ACC112 (cell line): ENCODE measurements around the gene BRAF.
"Not testable (repeated sequence)": the region's sequence is repeated elsewhere in the genome, so short reads cannot be mapped to it uniquely, and the experiment has no call there.

ENCODE experiments used
- H2AFZ ChIP-seq: fragments of 200-600 bp; sonication (generic); one replicate; pipeline ENCODE4 v1.6.0; 2017; ENCODE audit warnings: antibody characterized with exemption, low read length; ENCODE audit not compliant: unreplicated experiment
- H3K27ac ChIP-seq: fragments of 200-600 bp; sonication (generic); 2 replicates; pipeline ENCODE4 v1.5.1; 2014; ENCODE audit warnings: low read depth, mild to moderate bottlenecking, antibody characterized with exemption, low read length, moderate library complexity
- H3K27me3 ChIP-seq: fragments of 200-600 bp; sonication (generic); 2 replicates; pipeline ENCODE4 v1.6.1; 2014; ENCODE audit warnings: mild to moderate bottlenecking, antibody characterized with exemption, low read length, moderate library complexity, mixed read lengths; ENCODE audit not compliant: insufficient read depth
- H3K36me3 ChIP-seq: fragments of 200-600 bp; sonication (generic); 2 replicates; pipeline ENCODE4 v1.6.1; 2016; ENCODE audit warnings: mild to moderate bottlenecking, antibody characterized with exemption, low read length, moderate library complexity, mixed read lengths; ENCODE audit not compliant: insufficient read depth
- H3K4me1 ChIP-seq: fragments of 200-600 bp; sonication (generic); one replicate; pipeline ENCODE4 v1.6.1; 2016; ENCODE audit warnings: low read length, mixed read lengths; ENCODE audit not compliant: insufficient read depth, unreplicated experiment, control insufficient read depth
- H3K4me3 ChIP-seq: fragments of 200-600 bp; sonication (generic); 2 replicates; pipeline ENCODE4 v1.5.1; 2014; ENCODE audit warnings: mild to moderate bottlenecking, low read depth, low read length
- H3K79me2 ChIP-seq: fragments of 200-600 bp; sonication (generic); one replicate; pipeline ENCODE4 v1.6.0; 2016; ENCODE audit warnings: low read length; ENCODE audit not compliant: control insufficient read depth, unreplicated experiment, insufficient read depth

BRAF gene

GRCh38 chr7:140924821-140925421 lies at the start of gene BRAF:
Gene BRAF, minus strand, starts transcription at chr7:140924929. Its CDS starts 226 bp downstream, at chr7:140924703.
- H3K4me1 ChIP-seq: peaks cover 12% of the 10 kb centered on the region
- no peaks in the 10 kb centered on the region for H3K27me3 ChIP-seq
- no peaks in the 10 kb centered on the region for H3K36me3 ChIP-seq
- H2AFZ ChIP-seq: peak within 1 kb of the TSS; percentile 73
- peak within 1 kb of the TSS; percentile 86 for H3K4me3 ChIP-seq
- H3K27ac ChIP-seq: peak within 1 kb of the TSS; percentile 90
- H3K79me2 ChIP-seq: peaks cover 45% of the 10 kb centered on the region

GRCh38 chr7:140972876-140973829 lies 48.4 kb upstream of the BRAF start:
- no peaks in the 10 kb centered on the region for H3K4me1 ChIP-seq
- no peak overlapping the region for H3K4me3 ChIP-seq
- H3K79me2 ChIP-seq: no peaks in the 10 kb centered on the region
- H3K27ac ChIP-seq: no peak overlapping the region
- no peaks in the 10 kb centered on the region for H3K27me3 ChIP-seq
- no peaks in the 10 kb centered on the region for H3K36me3 ChIP-seq
- H2AFZ ChIP-seq: no peak overlapping the region

- Histone ChIP-seq H2AFZ (no peak overlapping the region), H3K4me3 (no peak overlapping the region), H3K27me3 (no peaks in the 10 kb centered on the region), H3K4me1 (no peaks in the 10 kb centered on the region), H3K79me2 (no peaks in the 10 kb centered on the region), H3K36me3 (no peaks in the 10 kb centered on the region), H3K27ac (no peak overlapping the region)
These were observed 47.6 kb upstream of the BRAF start for GRCh38 chr7:140972344-140972743.

GRCh38 chr7:140967438-140967837 lies 42.7 kb upstream of the BRAF start:
- no peak overlapping the region for H3K4me3 ChIP-seq
- no peaks in the 10 kb centered on the region for H3K79me2 ChIP-seq
- no peak overlapping the region for H2AFZ ChIP-seq
- no peak overlapping the region for H3K27ac ChIP-seq
- H3K36me3 ChIP-seq: no peaks in the 10 kb centered on the region
- H3K27me3 ChIP-seq: peaks cover 4% of the 10 kb centered on the region; the same call in 1 of the 2 replicates
- H3K4me1 ChIP-seq: no peaks in the 10 kb centered on the region

GRCh38 chr7:140966561-140967233 lies 42.0 kb upstream of the BRAF start:
- Histone ChIP-seq H2AFZ (no peak overlapping the region), H3K27me3 (peaks cover 4% of the 10 kb centered on the region; the same call in 1 of the 2 replicates), H3K27ac (no peak overlapping the region), H3K36me3 (no peaks in the 10 kb centered on the region), H3K4me1 (no peaks in the 10 kb centered on the region), H3K4me3 (no peak overlapping the region), H3K79me2 (no peaks in the 10 kb centered on the region)

GRCh38 chr7:140961117-140961516 lies 36.4 kb upstream of the BRAF start:
- Histone ChIP-seq H3K36me3 (no peaks in the 10 kb centered on the region), H3K4me1 (no peaks in the 10 kb centered on the region), H3K27ac (no peak overlapping the region), H2AFZ (no peak overlapping the region), H3K27me3 (0 out of 2 replicates have a peak, but pooled peaks cover 3% of the 10 kb centered on the region), H3K4me3 (no peak overlapping the region), H3K79me2 (no peaks in the 10 kb centered on the region)

- H3K4me1 ChIP-seq, H3K27me3 ChIP-seq, H2AFZ ChIP-seq, H3K79me2 ChIP-seq, H3K4me3 ChIP-seq, H3K36me3 ChIP-seq, H3K27ac ChIP-seq: not testable (repeated sequence)
These were observed 32.3 kb upstream of the BRAF start for GRCh38 chr7:140956997-140957396.

GRCh38 chr7:140945940-140946339 lies 21.2 kb upstream of the BRAF start:
- Histone ChIP-seq H3K4me1 (no peaks in the 10 kb centered on the region), H3K27me3 (no peaks in the 10 kb centered on the region)

GRCh38 chr7:140942242-140942641 lies 17.5 kb upstream of the BRAF start:
- not testable (repeated sequence) for H3K27ac ChIP-seq, H3K36me3 ChIP-seq, H3K79me2 ChIP-seq, H3K4me3 ChIP-seq, H3K4me1 ChIP-seq, H3K27me3 ChIP-seq, H2AFZ ChIP-seq

More at GRCh38 chr7:140945940-140946339, 21.2 kb upstream of the BRAF start:
- H3K27ac ChIP-seq: no peak overlapping the region
- no peak overlapping the region for H2AFZ ChIP-seq
- no peaks in the 10 kb centered on the region for H3K79me2 ChIP-seq
- no peaks in the 10 kb centered on the region for H3K36me3 ChIP-seq
- H3K4me3 ChIP-seq: no peak overlapping the region

GRCh38 chr7:140940898-140941297 lies 16.2 kb upstream of the BRAF start:
- Histone ChIP-seq H3K36me3 (no peaks in the 10 kb centered on the region), H3K4me1 (no peaks in the 10 kb centered on the region), H3K79me2 (no peaks in the 10 kb centered on the region), H3K27me3 (no peaks in the 10 kb centered on the region), H3K4me3 (no peak overlapping the region), H3K27ac (no peak overlapping the region), H2AFZ (no peak overlapping the region)
